GF-D8 (cell line): ENCODE measurements around the gene MAP3K7.
"Not testable (repeated sequence)": the region's sequence is repeated elsewhere in the genome, so short reads cannot be mapped to it uniquely, and the experiment has no call there.

Experiments used
- DNase-seq: peaks from one replicate; lab custom pipeline; 2025; lab: John Stamatoyannopoulos, UW

The MAP3K7 gene

GRCh38 chr6:90578894-90579549, 7.8 kb downstream of the MAP3K7 start:
- DNase-seq, result no peak

- no peak for DNase-seq
These were observed 11.6 kb downstream of the MAP3K7 start for GRCh38 chr6:90575267-90575666.

- DNase-seq, result no peak
These were observed 12.3 kb downstream of the MAP3K7 start for GRCh38 chr6:90574610-90575009.

- no peak for DNase-seq
These were observed 13.2 kb downstream of the MAP3K7 start for GRCh38 chr6:90573624-90574023.

DNA sequence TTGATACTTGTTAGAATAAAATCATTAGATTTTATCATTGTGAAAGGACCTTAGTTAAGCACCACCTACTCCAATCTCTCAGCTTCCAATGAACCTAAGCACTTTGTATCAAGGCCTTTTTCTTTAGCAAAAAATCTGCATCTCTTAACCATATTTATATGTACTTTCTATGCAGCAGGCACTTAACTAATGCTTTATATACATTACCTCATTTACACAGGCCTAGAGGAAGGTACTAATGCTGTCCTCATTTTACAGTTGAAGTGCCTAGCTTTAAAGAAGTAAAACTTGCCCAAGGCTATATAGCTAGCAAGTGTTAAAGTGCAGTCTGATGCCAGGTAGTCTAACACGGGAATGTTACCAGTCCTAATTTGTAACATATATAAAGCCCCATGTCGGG, 14.0 kb downstream of the MAP3K7 start:
- no peak for DNase-seq

- no peak for DNase-seq
These were observed 17.6 kb downstream of the MAP3K7 start for GRCh38 chr6:90569223-90569622.

- DNase-seq, result not testable (repeated sequence)
These were observed 19.2 kb downstream of the MAP3K7 start for GRCh38 chr6:90567682-90568081.

DNA sequence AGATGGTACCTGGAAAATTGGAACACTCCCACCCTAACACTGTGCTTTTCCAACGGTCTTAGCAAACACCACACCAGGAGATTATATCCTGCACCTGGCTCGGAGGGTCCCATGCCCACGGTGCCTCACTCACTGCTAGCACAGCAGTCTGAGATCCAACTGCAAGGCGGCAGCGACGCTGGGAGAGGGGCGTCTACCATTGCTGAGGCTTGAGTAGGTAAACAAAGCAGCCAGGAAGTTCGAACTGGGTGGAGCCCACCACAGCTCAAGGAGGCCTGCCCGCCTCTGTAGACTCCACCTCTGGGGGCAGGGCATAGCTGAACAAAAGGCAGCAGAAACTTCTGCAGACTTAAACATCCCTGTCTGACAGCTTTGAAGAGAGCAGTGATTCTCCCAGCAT, 24.5 kb downstream of the MAP3K7 start:
- not testable (repeated sequence) for DNase-seq

DNA sequence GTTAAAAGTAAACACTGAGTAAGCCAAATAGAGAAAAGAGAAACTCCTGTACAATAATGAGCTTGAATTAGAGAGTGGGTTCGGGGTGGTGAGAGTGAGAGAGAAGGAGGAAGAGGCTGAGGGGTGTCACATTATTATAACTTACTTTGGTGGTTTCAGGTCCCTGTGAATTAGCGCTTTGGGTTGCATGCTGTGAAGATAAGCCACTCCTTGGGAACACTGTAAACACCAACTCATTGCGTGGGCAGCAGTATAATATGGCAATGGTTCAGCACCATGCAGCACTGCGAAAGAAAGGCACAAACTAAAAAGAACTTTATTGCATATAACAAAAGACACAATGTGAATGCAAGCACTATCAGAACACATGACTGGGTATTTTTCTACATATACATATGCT, 26.9 kb downstream of the MAP3K7 start:
- no peak for DNase-seq

- DNase-seq, result no peak
These were observed 29.9 kb downstream of the MAP3K7 start for GRCh38 chr6:90557006-90557405.

- no peak for DNase-seq
These were observed 38.9 kb downstream of the MAP3K7 start for GRCh38 chr6:90547991-90548390.

DNA sequence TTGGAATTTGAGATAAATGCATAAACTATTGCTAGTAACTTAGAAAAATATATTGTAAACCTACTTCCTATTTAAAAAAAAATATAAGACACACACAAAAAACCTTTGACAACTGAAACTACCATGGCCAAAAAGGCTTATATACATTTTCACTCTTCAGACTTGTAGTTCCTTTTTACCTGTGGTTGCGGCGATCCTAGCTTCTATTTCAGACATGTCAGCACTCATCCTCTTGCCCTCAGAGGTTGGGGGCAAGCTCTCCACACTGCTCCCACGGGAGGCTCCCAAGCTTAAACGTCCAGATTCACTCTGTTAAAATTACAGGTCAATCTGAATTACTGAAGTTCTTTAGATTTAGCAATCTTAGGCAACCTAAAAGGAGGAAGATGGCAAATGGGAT, 39.8 kb downstream of the MAP3K7 start:
- no peak for DNase-seq

DNA sequence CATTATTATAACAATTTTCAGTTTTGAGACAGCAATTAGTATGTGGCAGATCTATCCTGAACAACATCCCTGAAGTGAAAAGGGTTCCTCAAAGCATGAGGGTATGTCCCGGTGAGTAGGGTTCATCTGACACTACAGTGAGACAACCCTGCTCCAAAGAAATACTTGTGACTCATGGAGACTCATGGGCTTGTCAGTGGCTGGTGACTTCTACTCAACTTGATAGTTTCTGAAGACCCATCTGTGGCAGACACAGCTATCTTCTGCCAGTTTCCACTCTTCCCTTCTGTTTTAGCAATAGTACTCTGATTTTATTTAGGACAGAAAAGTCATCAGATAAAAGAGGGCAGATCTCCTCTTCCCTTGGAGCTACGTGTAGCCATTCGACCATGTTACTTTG, 41.4 kb downstream of the MAP3K7 start:
- DNase-seq, result no peak

DNA sequence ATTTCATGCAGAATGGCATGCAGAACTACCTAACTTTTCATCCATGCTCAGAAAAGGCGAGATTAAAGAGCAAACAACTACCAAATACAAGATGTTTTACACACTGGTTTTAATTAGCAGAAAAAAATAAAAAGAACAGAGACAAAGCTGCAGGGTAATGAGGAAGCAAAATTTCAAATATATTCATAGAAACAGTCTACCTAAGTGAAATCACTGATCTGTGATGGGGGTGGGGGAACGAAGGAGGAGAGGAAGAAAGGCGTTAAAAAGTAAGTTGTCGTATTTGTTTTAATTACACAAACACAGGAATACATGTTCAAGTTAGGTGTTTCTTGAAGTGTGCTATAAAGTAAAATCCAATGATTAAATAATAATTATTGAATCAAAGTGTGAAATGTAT, 42.1 kb downstream of the MAP3K7 start:
- DNase-seq, result no peak

- DNase-seq, result no peak
These were observed 42.8 kb downstream of the MAP3K7 start for GRCh38 chr6:90544081-90544480.

DNA sequence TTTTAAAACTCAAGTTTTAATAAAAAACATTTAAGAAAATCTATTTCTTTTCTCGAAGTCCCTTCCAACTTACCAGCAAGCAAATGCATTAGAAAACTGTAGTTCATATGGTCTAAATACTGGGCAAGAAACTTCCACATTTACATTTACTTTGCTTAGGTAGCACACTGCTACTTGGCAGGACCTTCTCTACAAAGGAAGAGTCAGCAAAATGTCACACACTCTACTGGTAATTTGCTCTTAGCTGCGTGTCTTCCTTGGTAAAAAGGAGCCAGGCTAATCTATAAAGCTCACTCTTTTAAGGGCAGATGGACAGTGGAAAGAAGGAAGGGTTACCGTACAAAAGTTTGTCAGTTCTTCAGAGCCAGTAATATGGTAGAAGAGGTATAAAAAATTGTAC, 45.7 kb downstream of the MAP3K7 start:
- no peak for DNase-seq

- DNase-seq, result no peak
These were observed 48.4 kb downstream of the MAP3K7 start for GRCh38 chr6:90538278-90539046.

DNA sequence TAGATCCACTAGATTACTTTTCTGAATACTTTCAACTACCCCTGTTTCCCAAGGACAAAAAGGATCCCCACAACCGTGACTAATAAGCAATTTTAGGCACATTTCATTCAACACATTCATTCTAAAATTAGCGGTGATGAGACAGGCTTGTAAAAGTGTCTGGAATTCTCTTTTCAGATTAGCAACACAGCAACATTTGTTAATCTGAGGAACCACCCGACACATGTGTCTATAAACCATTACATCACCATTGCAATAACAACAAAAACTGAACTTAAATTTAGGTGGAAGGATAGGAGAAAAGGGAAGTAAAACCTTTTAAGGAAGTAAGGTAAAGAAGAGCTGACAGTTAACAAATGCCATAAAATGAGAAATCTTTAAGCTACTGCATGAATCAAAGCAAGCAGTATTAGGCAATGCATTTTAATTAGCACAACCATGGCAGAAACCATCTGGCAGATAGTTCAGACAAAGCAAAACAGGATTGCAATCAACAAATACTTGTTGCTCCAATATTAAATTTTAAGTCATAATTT, 49.1 kb downstream of the MAP3K7 start:
- DNase-seq, result peak; percentile 96

DNA sequence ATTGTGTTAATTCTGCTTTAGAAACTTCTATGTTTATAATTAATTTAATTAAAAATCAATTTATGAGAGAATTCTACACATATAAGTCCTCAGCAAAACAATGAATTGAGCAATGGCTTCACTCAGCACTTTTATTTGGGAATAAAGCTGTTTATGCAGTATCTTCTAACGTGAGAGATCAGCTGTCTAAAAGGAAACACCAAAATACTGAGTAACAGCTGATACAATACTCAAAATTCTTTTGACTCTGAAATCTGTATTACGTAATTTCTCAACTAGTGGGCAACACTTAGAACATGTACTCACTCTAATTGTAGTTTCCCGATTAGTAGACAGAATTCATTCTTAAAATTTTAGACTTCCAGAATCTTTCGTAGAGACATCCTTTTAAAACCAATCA, 49.8 kb downstream of the MAP3K7 start:
- no peak for DNase-seq

GRCh38 chr6:90536520-90536919, 50.4 kb downstream of the MAP3K7 start:
- no peak for DNase-seq

GRCh38 chr6:90534337-90535025, 52.4 kb downstream of the MAP3K7 start:
- DNase-seq, result no peak

- no peak for DNase-seq
These were observed 53.1 kb downstream of the MAP3K7 start for GRCh38 chr6:90533615-90534336.
